ENCODE measurements around the gene BTBD2.
A peak's percentile ranks its signal among the peaks of the same experiment; 100 is the strongest.

Gene BTBD2

DNA sequence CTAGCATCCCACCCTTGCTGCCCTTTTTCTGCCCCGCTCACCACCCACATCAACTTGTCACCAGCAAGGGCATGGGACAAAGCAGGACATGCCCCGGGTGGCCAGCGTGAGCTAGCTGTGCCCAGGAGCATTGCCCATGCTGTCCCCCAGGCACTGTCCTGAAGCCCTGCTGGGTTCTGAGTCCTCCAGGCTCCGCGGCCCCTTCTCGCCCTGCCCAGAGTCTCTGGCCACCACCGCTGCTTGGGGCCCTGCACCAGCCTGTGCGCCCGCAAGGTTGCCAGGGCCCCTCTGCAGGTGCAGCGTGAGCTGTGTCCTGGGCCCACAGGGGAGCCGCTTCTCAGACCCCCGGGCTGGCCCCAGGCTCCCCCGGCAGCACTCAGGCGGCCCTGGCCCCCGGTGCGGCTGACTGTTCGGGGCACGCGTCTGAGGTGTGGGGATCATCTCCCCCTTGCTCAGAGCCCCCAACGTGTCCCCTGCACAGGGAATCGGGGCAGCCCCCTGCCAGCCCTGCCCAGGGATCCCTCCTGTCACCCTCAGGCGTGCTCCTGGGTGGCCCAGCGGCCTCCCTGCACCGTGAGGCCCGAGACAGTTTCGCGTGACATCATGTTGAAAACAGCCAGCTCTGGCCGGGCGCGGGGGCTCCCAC is 70.5 kb downstream of the BTBD2 start:
- DNase-seq (ENCODE audit: insufficient read length) (no peak), FAIRE-seq (no peak)
- TF ChIP-seq POLR2A (IDR thresholded peaks at IDR 0.05; ENCODE audit: low read depth, low read length) (no peak), TAF1 (IDR thresholded peaks at IDR 0.05; ENCODE audit: borderline replicate concordance, low read depth, low read length) (no peak), POLR2AphosphoS5 (IDR thresholded peaks at IDR 0.05; ENCODE audit: low read depth, low read length) (no peak)

DNA sequence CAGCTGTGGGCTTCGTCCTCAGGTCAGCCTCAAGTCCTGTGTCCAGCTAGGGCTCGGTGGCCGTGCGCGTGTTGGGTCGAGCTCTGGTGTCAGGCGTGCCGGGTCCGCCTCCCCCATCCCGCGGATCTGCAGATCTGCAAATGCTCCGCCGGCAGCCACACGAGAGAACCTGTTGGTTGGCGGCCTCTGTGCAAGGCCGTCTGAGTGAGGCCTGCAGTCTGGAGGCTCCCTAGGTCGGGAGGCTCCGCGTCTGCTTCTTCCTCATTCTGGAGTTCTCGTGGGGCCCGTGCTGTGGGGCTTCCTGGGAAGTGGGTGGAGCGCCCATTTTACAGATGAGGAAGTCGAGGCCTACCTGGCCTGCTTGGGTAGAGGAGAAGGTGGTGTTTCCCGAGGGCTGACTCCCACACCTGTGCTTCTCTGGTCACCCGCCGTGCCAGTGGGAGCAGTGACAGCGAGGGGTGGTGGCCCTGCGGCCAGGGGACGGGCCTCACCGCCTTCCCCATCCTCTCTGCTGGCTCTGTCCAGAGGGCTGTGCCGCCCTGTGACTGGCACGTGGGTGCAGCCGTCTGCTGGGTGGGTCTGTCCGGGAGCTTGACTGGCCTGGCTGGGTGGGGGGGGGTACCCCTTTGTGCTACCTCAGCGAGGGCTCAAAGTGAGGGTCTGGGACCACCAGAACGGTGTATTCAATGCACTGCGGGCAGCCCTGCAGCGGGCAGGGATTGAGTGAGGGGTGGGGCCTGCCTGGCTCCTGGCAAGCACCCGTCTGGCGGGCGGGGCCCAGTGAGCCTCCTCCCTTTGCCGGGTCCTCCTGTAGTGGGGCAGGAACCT is 71.2 kb downstream of the BTBD2 start:
- no peak for DNase-seq (ENCODE audit: insufficient read length)
- TF ChIP-seq TAF1 (IDR thresholded peaks at IDR 0.05; ENCODE audit: borderline replicate concordance, low read depth, low read length) (no peak), POLR2AphosphoS5 (IDR thresholded peaks at IDR 0.05; ENCODE audit: low read depth, low read length) (no peak), POLR2A (IDR thresholded peaks at IDR 0.05; ENCODE audit: low read depth, low read length) (no peak)

DNA sequence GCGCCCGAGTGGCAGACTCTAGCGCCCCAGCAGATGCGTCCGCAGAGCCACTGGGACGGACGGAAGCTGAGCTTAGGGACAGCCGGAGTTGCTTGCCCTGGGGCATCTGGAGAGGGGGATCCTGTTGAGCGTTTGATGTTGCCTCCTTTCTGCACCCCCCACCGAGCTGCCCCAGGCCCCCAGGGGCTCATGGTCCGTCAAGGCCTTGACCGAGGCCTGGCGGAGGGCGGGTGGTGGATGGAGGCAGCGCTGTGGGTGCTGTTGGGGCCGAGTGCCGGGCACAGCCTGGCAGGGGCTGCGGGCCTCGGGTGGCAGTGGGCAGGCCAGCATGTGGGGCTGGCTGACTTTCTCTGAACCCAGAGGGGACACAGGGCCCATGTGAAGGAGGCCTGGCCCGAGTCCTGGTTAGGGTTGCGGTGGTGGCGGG is 71.8 kb downstream of the BTBD2 start:
- TF ChIP-seq POLR2A (IDR thresholded peaks at IDR 0.05; ENCODE audit: low read depth, low read length) = no peak
- TF ChIP-seq POLR2AphosphoS5 (IDR thresholded peaks at IDR 0.05; ENCODE audit: low read depth, low read length) = no peak
- FAIRE-seq (no peak), DNase-seq (ENCODE audit: insufficient read length) (no peak)

More for the DNA sequence above, 71.2 kb downstream of the BTBD2 start:
- FAIRE-seq = no peak

DNA sequence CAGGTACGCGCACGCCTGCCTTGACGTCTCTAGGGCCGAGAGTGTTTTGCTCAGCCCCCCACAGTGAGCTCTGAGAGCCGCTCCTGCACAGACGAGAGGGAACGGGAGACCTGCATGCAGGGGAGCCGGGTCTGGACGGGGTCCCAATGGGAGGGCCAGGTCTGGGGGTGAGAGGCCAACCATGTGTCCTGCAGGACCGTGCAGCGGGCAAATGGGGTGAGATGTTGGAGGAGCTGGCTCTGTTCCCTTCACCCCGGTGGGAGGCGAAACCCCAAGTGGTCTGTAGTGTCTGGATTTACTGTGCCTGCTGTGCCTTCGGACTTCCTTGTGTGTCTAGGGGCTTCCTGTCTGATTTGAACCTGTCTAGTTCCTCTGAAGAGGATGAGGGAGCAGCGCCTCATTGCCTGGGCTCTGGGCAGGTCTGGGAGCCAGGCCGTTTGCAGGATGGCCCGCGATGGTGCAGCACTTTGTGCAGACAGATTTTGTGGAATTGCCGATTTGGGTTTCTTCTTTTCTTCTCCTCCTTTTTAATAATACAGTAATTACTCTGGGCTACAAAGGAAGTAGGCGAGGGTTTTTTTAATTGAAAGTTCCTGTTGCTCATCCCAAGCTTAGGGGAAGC is 72.5 kb downstream of the BTBD2 start:
- TF ChIP-seq TAF1 (IDR thresholded peaks at IDR 0.05; ENCODE audit: borderline replicate concordance, low read depth, low read length) = no peak
- TF ChIP-seq POLR2AphosphoS5 (IDR thresholded peaks at IDR 0.05; ENCODE audit: low read depth, low read length) = no peak
- no peak for TF ChIP-seq POLR2A (IDR thresholded peaks at IDR 0.05; ENCODE audit: low read depth, low read length)
- DNase-seq (ENCODE audit: insufficient read length) = no peak
- FAIRE-seq = peak; percentile 91

DNA sequence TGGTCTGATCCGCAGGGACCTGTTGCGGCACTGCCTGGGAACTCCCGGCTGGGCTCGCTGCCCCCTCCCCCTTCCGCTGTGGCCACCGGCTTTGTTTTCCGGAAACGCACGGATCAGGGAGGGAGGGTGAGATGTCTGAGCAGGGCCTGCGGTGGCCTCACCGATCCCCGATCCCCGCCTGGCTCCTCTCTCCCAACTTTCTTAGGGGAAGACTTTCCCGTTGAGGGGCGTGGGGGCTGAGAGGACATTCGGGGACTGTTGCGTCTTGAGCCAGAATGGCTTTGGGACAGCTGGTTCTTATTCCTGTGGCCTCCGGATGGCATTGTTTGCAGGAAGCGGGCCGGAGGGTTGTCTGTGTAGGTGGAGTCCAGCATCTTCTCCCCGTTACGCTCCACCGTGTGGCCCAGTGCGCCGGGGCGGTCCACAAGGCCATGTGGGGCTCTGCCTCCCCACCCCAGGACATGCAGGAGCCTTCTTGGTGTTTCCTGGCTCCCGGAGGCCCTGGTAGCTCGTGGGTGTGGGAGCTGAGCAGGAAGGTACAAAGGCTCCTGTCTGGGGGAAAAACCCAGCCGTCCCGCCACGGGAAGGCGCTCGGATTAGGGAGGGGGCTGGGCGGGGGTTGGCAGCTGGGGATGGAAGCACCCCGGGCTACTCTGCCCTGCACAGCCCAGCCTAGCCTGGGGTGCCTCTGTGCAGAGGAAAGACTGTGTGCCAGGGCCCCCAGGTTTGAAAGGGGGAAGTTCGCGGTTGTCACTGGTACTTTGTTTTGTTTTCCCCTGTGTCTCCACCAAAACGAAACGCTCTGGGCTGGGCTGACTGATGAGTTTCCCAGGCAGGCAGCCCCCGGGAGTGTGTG is 73.2 kb downstream of the BTBD2 start:
- no peak for TF ChIP-seq TAF1 (IDR thresholded peaks at IDR 0.05; ENCODE audit: borderline replicate concordance, low read depth, low read length)
- no peak; the same call in 1 of the 2 replicates for TF ChIP-seq POLR2A (IDR thresholded peaks at IDR 0.05; ENCODE audit: low read depth, low read length)
- TF ChIP-seq POLR2AphosphoS5 (IDR thresholded peaks at IDR 0.05; ENCODE audit: low read depth, low read length) = no peak
- FAIRE-seq (peak; percentile 99), DNase-seq (ENCODE audit: insufficient read length) (peak; percentile 75)

DNA sequence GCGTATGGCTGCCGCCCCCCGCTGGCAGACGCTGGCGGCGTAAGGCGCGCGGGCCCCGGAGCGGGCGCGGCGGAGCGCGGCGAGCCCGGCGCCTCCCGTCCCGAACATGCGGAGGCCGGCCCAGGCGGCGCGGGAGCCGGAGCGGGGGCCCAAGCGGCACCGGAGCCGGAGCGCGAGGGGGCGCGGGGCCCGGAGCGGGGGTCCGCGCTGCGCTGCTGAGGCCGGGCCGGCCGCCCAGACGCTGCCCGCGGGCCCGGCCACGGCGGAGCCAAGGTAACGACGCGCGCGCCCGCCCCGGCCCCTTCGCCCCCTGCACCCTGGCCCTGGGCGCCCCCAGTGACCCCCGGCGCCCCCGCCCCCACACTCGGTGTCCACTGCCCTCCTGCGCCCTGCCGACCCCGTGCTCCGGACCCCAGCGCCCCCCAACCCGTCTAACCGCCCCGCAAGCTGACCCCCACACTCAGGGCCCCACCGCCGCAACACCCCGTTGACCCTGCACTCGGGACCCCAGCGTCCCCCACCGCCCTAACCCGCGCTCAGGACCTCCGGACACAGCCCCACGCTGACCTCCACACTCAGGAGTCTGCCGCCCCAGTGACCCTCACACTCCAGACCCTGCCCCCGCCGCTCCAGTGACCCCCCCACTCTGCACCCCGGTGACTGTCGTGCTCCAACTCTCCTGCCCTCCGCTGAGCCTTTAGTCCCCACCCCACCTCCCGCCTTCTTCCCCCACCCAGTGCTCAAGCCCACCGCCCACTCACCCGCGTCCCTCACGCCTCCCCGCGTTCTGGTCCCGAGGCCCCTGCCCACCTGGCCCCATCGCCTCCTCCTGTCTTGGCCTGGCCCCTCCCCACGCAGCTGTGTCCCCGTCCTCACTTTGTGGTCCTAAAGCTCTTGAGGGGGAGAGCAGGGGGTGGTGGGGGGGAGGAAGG is 74.1 kb downstream of the BTBD2 start, which contains the start of gene CSNK1G2:
Gene CSNK1G2 (plus strand): TSS at position 27 of the 932 bp plus-strand sequence. CDS start 28,601 bp downstream, outside the sequence.
- DNase-seq (ENCODE audit: insufficient read length) = no peak
- TF ChIP-seq TAF1 (IDR thresholded peaks at IDR 0.05; ENCODE audit: borderline replicate concordance, low read depth, low read length) (no peak), POLR2A (IDR thresholded peaks at IDR 0.05; ENCODE audit: low read depth, low read length) (no peak), POLR2AphosphoS5 (IDR thresholded peaks at IDR 0.05; ENCODE audit: low read depth, low read length) (no peak)
- no peak for FAIRE-seq

DNA sequence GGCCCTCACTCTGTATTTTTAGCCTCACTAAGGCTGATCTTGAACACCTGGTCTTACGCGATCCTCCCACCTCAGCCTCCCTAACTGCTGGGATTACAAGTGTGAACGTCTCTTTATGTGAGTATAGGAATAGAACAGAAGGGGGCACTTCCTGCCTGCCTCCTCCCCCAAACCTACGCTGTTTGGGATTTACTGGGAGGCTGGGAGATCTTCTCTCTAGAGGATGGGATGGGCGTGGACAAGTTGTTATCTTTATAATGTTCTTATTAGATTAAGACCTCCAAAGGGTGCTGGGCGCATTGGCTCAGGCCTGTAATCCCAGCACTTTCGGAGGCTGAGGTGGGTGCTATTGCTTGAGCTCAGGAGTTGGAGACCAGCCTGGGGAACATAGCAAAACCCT is 77.4 kb downstream of the BTBD2 start:
- no peak for TF ChIP-seq POLR2A (IDR thresholded peaks at IDR 0.05; ENCODE audit: low read depth, low read length)
- no peak for TF ChIP-seq TAF1 (IDR thresholded peaks at IDR 0.05; ENCODE audit: borderline replicate concordance, low read depth, low read length)
- no peak for TF ChIP-seq POLR2AphosphoS5 (IDR thresholded peaks at IDR 0.05; ENCODE audit: low read depth, low read length)
- DNase-seq (ENCODE audit: insufficient read length) (no peak), FAIRE-seq (no peak)

DNA sequence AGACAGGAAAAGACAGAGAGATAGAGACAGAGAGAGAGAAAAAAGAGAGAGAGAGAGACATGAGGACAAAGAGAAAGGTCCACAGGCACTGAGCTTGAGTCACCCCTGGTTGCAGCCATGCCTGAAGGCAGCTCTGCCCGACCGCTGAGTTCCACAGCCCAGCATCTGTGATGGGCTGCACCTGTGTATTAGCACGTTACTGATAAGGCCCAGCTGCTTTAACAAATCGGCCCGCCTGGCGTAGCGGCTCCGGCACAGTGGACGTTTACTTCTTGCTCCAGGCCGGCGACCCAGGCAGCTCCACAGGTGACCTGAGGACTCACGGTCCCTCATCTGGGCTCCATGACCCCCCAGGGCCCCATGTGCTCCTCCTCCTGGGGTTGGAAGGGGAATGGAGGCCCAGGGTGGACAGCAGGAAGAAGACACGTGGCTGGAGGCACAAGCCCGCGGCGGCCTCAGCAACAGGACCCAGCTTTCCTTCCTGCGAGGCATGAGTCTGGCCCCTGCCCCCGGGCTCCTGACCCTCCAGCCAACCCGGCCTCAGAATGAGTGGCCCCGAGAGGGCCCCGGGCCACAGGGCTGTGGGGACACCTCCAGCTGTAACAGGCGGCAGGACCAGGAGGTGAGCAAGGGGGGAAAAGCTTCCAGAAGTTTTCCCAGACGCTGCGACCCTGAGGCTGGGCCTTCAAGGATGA is 78.5 kb downstream of the BTBD2 start:
- no peak for FAIRE-seq
- TF ChIP-seq TAF1 (IDR thresholded peaks at IDR 0.05; ENCODE audit: borderline replicate concordance, low read depth, low read length) (no peak), POLR2AphosphoS5 (IDR thresholded peaks at IDR 0.05; ENCODE audit: low read depth, low read length) (no peak), POLR2A (IDR thresholded peaks at IDR 0.05; ENCODE audit: low read depth, low read length) (no peak)
- DNase-seq (ENCODE audit: insufficient read length) = no peak

DNA sequence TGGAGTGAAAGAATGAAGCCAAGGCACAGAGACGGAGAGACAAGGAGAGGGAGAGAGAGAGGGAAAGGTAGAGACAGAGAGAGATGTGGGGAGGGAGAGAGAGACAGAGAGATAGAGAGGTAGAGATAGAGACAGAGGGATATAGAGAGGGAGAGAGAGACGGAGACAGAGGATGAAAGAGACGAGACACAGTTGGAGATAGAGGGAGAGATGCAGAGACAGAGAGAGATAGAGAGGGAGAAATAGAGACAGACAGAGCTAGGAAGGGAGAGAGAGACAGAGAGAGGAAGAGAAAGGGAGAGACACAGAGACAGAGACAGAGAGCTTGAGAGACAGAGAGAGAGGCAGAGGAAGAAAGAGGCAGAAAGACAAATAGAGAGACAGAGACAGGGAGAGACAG is 79.1 kb downstream of the BTBD2 start:
- DNase-seq (ENCODE audit: insufficient read length) (no peak), FAIRE-seq (no peak)
- no peak for TF ChIP-seq TAF1 (IDR thresholded peaks at IDR 0.05; ENCODE audit: borderline replicate concordance, low read depth, low read length)
- no peak for TF ChIP-seq POLR2A (IDR thresholded peaks at IDR 0.05; ENCODE audit: low read depth, low read length)
- no peak for TF ChIP-seq POLR2AphosphoS5 (IDR thresholded peaks at IDR 0.05; ENCODE audit: low read depth, low read length)
